DOHH2 (cell line): ENCODE data around the gene ALS2.

Experiments used
- H3F3A ChIP-seq: fragments of 200-600 bp; sonication (generic), shearing (Covaris generic); 2 replicates; pipeline ENCODE4 v1.6.0; 2016; ENCODE audit warnings: antibody characterized with exemption, mild to moderate bottlenecking; ENCODE audit not compliant: control insufficient read depth, insufficient read depth
- H3K27ac ChIP-seq: fragments of 200-600 bp; sonication (generic); 2 replicates; pipeline ENCODE4 v1.5.1; 2014; ENCODE audit warnings: low read depth, mild to moderate bottlenecking, low read length, moderate library complexity
- H3K27me3 ChIP-seq: fragments of 200-600 bp; sonication (generic); 2 replicates; pipeline ENCODE4 v1.6.1; 2014; ENCODE audit warnings: mild to moderate bottlenecking, low read length, mixed read lengths; ENCODE audit not compliant: control insufficient read depth
- H3K36me3 ChIP-seq: fragments of 200-600 bp; sonication (generic); 2 replicates; pipeline ENCODE4 v1.6.1; 2014; ENCODE audit warnings: mild to moderate bottlenecking, low read length, moderate library complexity, mixed read lengths; ENCODE audit not compliant: control insufficient read depth
- H3K4me1 ChIP-seq: fragments of 200-600 bp; sonication (generic); 2 replicates; pipeline ENCODE4 v1.6.1; 2014; ENCODE audit warnings: mild to moderate bottlenecking, low read length, mixed read lengths; ENCODE audit not compliant: control insufficient read depth
- H3K4me2 ChIP-seq: fragments of 200-600 bp; sonication (generic); 2 replicates; pipeline ENCODE4 v1.6.0; 2014; ENCODE audit warnings: mild to moderate bottlenecking, low read length, moderate library complexity
- H3K4me3 ChIP-seq: fragments of 200-600 bp; sonication (generic); 2 replicates; pipeline ENCODE4 v1.5.1; 2014; ENCODE audit warnings: mild to moderate bottlenecking, low read length, mixed read lengths
- H3K79me2 ChIP-seq: fragments of 200-600 bp; sonication (generic); 2 replicates; pipeline ENCODE4 v1.6.1; 2014; ENCODE audit warnings: mild to moderate bottlenecking, low read length, mixed read lengths; ENCODE audit not compliant: control insufficient read depth
- H3K9me2 ChIP-seq: fragments of 200-600 bp; sonication (generic); replicated peaks from 2 replicates; pipeline ENCODE4 v1.6.1; 2014; ENCODE audit warnings: mild to moderate bottlenecking, low read length, mixed read lengths; ENCODE audit not compliant: control insufficient read depth
- H3K9me3 ChIP-seq: fragments of 200-600 bp; sonication (generic); 2 replicates; pipeline ENCODE4 v1.6.1; 2014; ENCODE audit warnings: antibody characterized with exemption, low read length, mixed read lengths; ENCODE audit not compliant: control insufficient read depth, insufficient read depth
- H4K20me1 ChIP-seq: fragments of 200-600 bp; sonication (generic); 2 replicates; pipeline ENCODE4 v1.6.0; 2014; ENCODE audit warnings: low read depth, mild to moderate bottlenecking, antibody characterized with exemption, low read length, moderate library complexity; ENCODE audit not compliant: control insufficient read depth, insufficient read depth
- CTCF ChIP-seq: fragments of 200-600 bp; sonication (generic); IDR thresholded peaks from one replicate; pipeline ENCODE4 v1.5.1; 2014; ENCODE audit warnings: antibody characterized with exemption, mild to moderate bottlenecking, low read depth, low read length; ENCODE audit not compliant: poor library complexity, severe bottlenecking
- EZH2phosphoT487 ChIP-seq: fragments of 200-600 bp; sonication (generic); IDR thresholded peaks from 2 replicates; pipeline ENCODE4 v1.6.1; 2017; ENCODE audit warnings: borderline replicate concordance, mild to moderate bottlenecking, antibody characterized with exemption, low read length, moderate library complexity, mixed read lengths

Gene ALS2

GRCh38 chr2:201777043-201777442 is 3.7 kb downstream of the ALS2 start:
- Histone ChIP-seq H3K9me2 (no peaks in the 10 kb centered on the region), H3K4me2 (no peak overlapping the region), H3K4me3 (no peak overlapping the region), H3K9me3 (no peaks in the 10 kb centered on the region), H3K79me2 (no peaks in the 10 kb centered on the region), H3K4me1 (peaks cover 15% of the 10 kb centered on the region), H4K20me1 (no peaks in the 10 kb centered on the region), H3K27ac (no peak overlapping the region), H3K36me3 (no peaks in the 10 kb centered on the region), H3F3A (no peaks in the 10 kb centered on the region), H3K27me3 (peaks cover 8% of the 10 kb centered on the region)
- TF ChIP-seq EZH2phosphoT487 (no peak), CTCF (no peak)

GRCh38 chr2:201775326-201775725 is 5.4 kb downstream of the ALS2 start:
- Histone ChIP-seq H3K79me2 (no peaks in the 10 kb centered on the region), H3K27me3 (peaks cover 6% of the 10 kb centered on the region), H3K9me3 (no peaks in the 10 kb centered on the region), H3K9me2 (no peaks in the 10 kb centered on the region), H3K4me2 (no peak overlapping the region), H3F3A (no peaks in the 10 kb centered on the region), H3K27ac (no peak overlapping the region), H3K4me3 (no peak overlapping the region), H3K36me3 (no peaks in the 10 kb centered on the region), H3K4me1 (peaks cover 7% of the 10 kb centered on the region), H4K20me1 (no peaks in the 10 kb centered on the region)
- TF ChIP-seq EZH2phosphoT487 = no peak
- no peak for TF ChIP-seq CTCF

GRCh38 chr2:201774546-201774945 is 6.2 kb downstream of the ALS2 start:
- no peaks in the 10 kb centered on the region for H3K4me1 ChIP-seq
- no peaks in the 10 kb centered on the region for H3K9me3 ChIP-seq
- TF ChIP-seq CTCF (no peak), EZH2phosphoT487 (no peak)
- no peaks in the 10 kb centered on the region for H4K20me1 ChIP-seq
- no peak overlapping the region for H3K4me3 ChIP-seq
- no peak overlapping the region for H3K4me2 ChIP-seq
- H3K79me2 ChIP-seq = no peaks in the 10 kb centered on the region
- no peaks in the 10 kb centered on the region for H3K9me2 ChIP-seq
- no peaks in the 10 kb centered on the region for H3F3A ChIP-seq
- H3K36me3 ChIP-seq = no peaks in the 10 kb centered on the region
- no peaks in the 10 kb centered on the region; the same call in 1 of the 2 replicates for H3K27me3 ChIP-seq
- H3K27ac ChIP-seq = no peak overlapping the region

- Histone ChIP-seq H3K4me1 (no peaks in the 10 kb centered on the region), H3K4me3 (no peak overlapping the region), H4K20me1 (no peaks in the 10 kb centered on the region), H3K9me3 (no peaks in the 10 kb centered on the region), H3K4me2 (no peak overlapping the region), H3K36me3 (no peaks in the 10 kb centered on the region), H3K79me2 (no peaks in the 10 kb centered on the region), H3F3A (no peaks in the 10 kb centered on the region), H3K27ac (no peak overlapping the region), H3K9me2 (no peaks in the 10 kb centered on the region), H3K27me3 (no peaks in the 10 kb centered on the region)
- no peak for TF ChIP-seq EZH2phosphoT487
- TF ChIP-seq CTCF = no peak
Observed at GRCh38 chr2:201773990-201774389, 6.7 kb downstream of the ALS2 start.
